Vagina (tissue), 2 donors: Measurements from ENCODE around the gene KDM4B. TPM values are rescaled to one million over a fixed set of nuclear protein-coding genes. Genes with fewer than 3 reads are reported as not detected.
A peak's percentile ranks its signal among the peaks of the same experiment; 100 is the strongest.

Source experiments
- DNase-seq, 2 donors: peaks; one replicate each; pipeline ENCODE4 v3.0.0-alpha.2; 2017; ENCODE audit errors: extremely low spot score in 2 of 2
- H3K27ac ChIP-seq: fragments of 200-600 bp; sonication (generic); one replicate; pipeline ENCODE4 v1.5.1; 2019
- H3K27me3 ChIP-seq: fragments of 200-600 bp; sonication (generic); one replicate; pipeline ENCODE4 v1.5.1; 2019
- H3K36me3 ChIP-seq, 2 donors: fragments of 200-600 bp; sonication (generic); one replicate each; pipeline ENCODE4 v1.5.1; 2017 to 2019
- H3K4me1 ChIP-seq: fragments of 200-600 bp; sonication (generic); one replicate; pipeline ENCODE4 v1.5.1; 2019
- H3K4me3 ChIP-seq, 2 donors: fragments of 200-600 bp; sonication (generic); 1 replicate in 1 of 2; 2 replicates in 1 of 2; pipeline ENCODE4 v1.5.1; 2016 to 2019
- H3K9me3 ChIP-seq: fragments of 200-600 bp; sonication (generic); one replicate; pipeline ENCODE4 v1.5.1; 2019
- CTCF ChIP-seq, 3 experiments: fragments of 450-650 bp in 2 of 3; fragments of 200-600 bp in 1 of 3; sonication (generic) in 1 of 3; IDR thresholded peaks; one replicate each; pipeline ENCODE4 v1.5.1; 2017 to 2019; ENCODE audit warnings: antibody characterized with exemption in 3 of 3, mild to moderate bottlenecking in 2 of 3, moderate library complexity in 2 of 3
- POLR2A ChIP-seq, 2 donors: fragments of 450-650 bp; IDR thresholded peaks; one replicate each; pipeline ENCODE4 v1.6.1; 2017; ENCODE audit warnings: antibody characterized with exemption in 2 of 2, mild to moderate bottlenecking in 2 of 2, moderate library complexity in 2 of 2
- POLR2AphosphoS5 ChIP-seq, 2 donors: sonication (generic); formaldehyde crosslinking; IDR thresholded peaks; one replicate each; pipeline ENCODE4 v1.9.0; 2017; ENCODE audit warnings: antibody characterized with exemption in 2 of 2, mild to moderate bottlenecking in 2 of 2, low read depth in 1 of 2; ENCODE audit not compliant: insufficient read depth in 1 of 2
- intact Hi-C: fragments of 100-400 bp; cut with DNase I; formaldehyde crosslinking; loops from one replicate; pipeline ENCODE4 v1.15.1; 2023
- total RNA-seq: library from RNA; depleted of rRNA; stranded (reverse); fragments of >200 nt; gene quantifications from one replicate; pipeline ENCODE4 v1.2.3, GENCODE V29; 2016

The KDM4B gene
- 59.7 TPM for total RNA-seq

- H3K9me3 ChIP-seq = no peaks in the 10 kb centered on the region
- peaks cover 41% of the 10 kb centered on the region for H3K4me1 ChIP-seq
- TF ChIP-seq CTCF (IDR thresholded peaks at IDR 0.05) (no peak), POLR2AphosphoS5 (IDR thresholded peaks at IDR 0.05; ENCODE audit: insufficient read depth in 1 of 2, low read depth in 1 of 2) (peak; percentile 79 to 80), POLR2A (IDR thresholded peaks at IDR 0.05) (peak in 1 of 2 donors; percentile 95)
- peak within 1 kb of the TSS; percentile 92 for H3K27ac ChIP-seq
- peak within 1 kb of the TSS; percentile 65 to 69 for H3K4me3 ChIP-seq
- H3K36me3 ChIP-seq = no peaks in the 10 kb centered on the region
- intact Hi-C loops = no loop called here
- no peaks in the 10 kb centered on the region for H3K27me3 ChIP-seq
- DNase-seq = peak; percentile 99 to 100
Measured at GRCh38 chr19:4968462-4969291, at the start of gene KDM4B. Gene KDM4B, plus strand, starts transcription at chr19:4969113. Its CDS starts 63,778 bp downstream, at chr19:5032891.

- TF ChIP-seq POLR2A (IDR thresholded peaks at IDR 0.05) = no peak
- no peak for TF ChIP-seq POLR2AphosphoS5 (IDR thresholded peaks at IDR 0.05; ENCODE audit: insufficient read depth in 1 of 2, low read depth in 1 of 2)
- TF ChIP-seq CTCF (IDR thresholded peaks at IDR 0.05) = no peak
- Histone ChIP-seq H3K4me3 (no peak overlapping the region), H3K9me3 (no peaks in the 10 kb centered on the region), H3K36me3 (no peaks in the 10 kb centered on the region), H3K4me1 (no peaks in the 10 kb centered on the region), H3K27ac (no peak overlapping the region), H3K27me3 (no peaks in the 10 kb centered on the region)
- no peak for DNase-seq
- intact Hi-C loops = no loop called here
Measured at GRCh38 chr19:4922530-4923275, 46.2 kb upstream of the KDM4B start.

DNA sequence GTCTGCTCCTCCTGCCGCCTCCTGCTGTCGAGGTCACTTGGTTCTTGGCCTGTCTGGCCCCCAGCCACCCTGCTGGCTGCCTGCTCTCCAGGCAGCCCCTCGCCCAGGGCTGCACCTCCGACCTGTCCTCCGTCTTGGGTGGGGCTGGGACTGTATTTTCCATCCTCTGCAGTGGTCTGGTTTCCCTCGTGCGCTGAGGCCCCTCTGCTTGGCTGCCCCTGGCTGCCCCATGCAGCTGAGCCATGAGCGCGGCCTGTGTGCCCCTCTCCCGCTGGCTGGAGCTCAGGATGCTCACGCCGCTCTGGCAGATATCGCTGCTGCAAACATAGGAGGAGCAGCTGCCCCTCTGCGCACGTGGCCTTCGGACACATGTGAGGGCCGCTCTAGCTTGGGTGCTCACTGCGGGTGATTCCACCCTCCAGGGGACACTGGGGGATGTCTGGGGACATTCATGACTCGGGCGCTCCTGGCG, 45.6 kb upstream of the KDM4B start:
- H3K27ac ChIP-seq = no peak overlapping the region

GRCh38 chr19:4929186-4929585, 39.7 kb upstream of the KDM4B start:
- no peak for DNase-seq
- H3K4me1 ChIP-seq = no peaks in the 10 kb centered on the region
- no peak overlapping the region for H3K27ac ChIP-seq
- no peak for TF ChIP-seq CTCF (IDR thresholded peaks at IDR 0.05)
- TF ChIP-seq POLR2AphosphoS5 (IDR thresholded peaks at IDR 0.05; ENCODE audit: insufficient read depth in 1 of 2, low read depth in 1 of 2) = no peak
- TF ChIP-seq POLR2A (IDR thresholded peaks at IDR 0.05) = no peak
- no peak overlapping the region for H3K4me3 ChIP-seq
- H3K27me3 ChIP-seq = no peaks in the 10 kb centered on the region
- intact Hi-C loops = no loop called here
- H3K9me3 ChIP-seq = no peaks in the 10 kb centered on the region
- H3K36me3 ChIP-seq = no peaks in the 10 kb centered on the region

More for the DNA sequence above, 45.6 kb upstream of the KDM4B start:
- H3K27me3 ChIP-seq = no peaks in the 10 kb centered on the region
- no peak overlapping the region for H3K4me3 ChIP-seq
- intact Hi-C loops = no loop called here
- H3K36me3 ChIP-seq = no peaks in the 10 kb centered on the region
- no peaks in the 10 kb centered on the region for H3K9me3 ChIP-seq
- DNase-seq = no peak
- no peaks in the 10 kb centered on the region for H3K4me1 ChIP-seq
- TF ChIP-seq POLR2A (IDR thresholded peaks at IDR 0.05) = no peak
- TF ChIP-seq CTCF (IDR thresholded peaks at IDR 0.05) = no peak
- no peak for TF ChIP-seq POLR2AphosphoS5 (IDR thresholded peaks at IDR 0.05; ENCODE audit: insufficient read depth in 1 of 2, low read depth in 1 of 2)
